GM18868 (cell line): Measurements from ENCODE around the gene ZNF687.
A peak's percentile ranks its signal among the peaks of the same experiment; 100 is the strongest.

ENCODE experiments used
- ATAC-seq: cut with Tn5 transposase; IDR thresholded peaks from one replicate; pipeline ENCODE4 v1.9.1; 2021; ENCODE audit warnings: mild to moderate bottlenecking, moderate library complexity; ENCODE audit not compliant: unreplicated experiment

The ZNF687 gene

GRCh38 chr1:151311589-151312331 is 29.7 kb downstream of the ZNF687 start:
- ATAC-seq: no peak

DNA sequence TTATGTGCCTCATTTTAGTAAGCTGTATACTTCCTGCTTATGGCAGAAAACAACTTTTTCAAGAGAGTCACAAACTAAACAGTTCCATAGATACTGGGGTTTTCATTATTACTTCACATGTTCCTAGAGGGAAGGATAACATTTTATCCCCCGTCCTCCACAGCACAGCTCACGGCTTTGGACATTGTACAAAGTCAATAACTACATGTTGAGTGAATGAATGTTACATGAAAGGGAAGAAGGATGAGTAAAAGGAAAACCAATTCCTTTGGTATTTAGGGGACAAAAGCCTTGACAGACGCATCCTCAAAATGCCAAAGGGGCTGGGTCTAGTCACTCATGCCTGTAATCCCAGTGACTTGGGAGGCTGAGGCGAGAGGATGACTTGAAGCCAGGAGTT is 30.3 kb downstream of the ZNF687 start:
- no peak for ATAC-seq

DNA sequence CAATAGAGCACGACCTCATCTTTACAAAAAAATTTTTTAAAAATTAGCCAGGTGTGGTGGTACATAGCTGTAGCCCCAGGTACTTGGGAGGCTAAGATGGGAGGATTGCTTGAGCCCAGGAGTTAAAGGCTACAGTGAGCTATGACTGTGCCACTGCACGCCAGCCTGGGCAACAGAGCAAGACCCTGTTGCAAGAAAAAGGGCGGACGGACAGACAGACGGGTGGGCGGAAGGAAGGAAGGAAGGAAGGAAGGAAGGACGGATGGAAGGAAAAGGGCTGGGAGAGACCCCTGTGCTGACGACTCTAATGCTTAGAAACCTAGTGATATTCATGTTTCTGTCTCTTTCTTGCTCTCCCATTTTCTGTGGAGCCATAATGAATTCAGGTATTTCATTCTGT is 30.7 kb downstream of the ZNF687 start:
- ATAC-seq: no peak

DNA sequence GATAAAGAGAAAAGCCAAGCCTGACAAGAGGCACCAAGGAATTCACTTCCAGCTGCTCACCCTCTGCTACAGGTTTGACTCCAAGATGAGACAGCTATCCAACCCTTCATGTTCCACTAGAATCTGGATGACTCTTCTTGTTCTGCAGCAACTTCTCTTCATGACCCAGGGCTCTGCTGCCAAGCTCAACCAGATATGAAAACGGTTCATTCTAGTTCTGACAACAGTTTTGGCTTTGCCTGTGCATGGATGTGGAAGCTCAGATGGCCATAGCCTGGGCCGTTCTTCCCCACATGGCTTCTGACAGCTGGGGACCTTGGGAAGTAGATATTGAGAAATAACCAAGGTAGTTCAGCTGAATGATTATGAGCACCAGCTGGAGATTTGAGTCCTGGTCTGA is 31.4 kb downstream of the ZNF687 start:
- no peak for ATAC-seq

DNA sequence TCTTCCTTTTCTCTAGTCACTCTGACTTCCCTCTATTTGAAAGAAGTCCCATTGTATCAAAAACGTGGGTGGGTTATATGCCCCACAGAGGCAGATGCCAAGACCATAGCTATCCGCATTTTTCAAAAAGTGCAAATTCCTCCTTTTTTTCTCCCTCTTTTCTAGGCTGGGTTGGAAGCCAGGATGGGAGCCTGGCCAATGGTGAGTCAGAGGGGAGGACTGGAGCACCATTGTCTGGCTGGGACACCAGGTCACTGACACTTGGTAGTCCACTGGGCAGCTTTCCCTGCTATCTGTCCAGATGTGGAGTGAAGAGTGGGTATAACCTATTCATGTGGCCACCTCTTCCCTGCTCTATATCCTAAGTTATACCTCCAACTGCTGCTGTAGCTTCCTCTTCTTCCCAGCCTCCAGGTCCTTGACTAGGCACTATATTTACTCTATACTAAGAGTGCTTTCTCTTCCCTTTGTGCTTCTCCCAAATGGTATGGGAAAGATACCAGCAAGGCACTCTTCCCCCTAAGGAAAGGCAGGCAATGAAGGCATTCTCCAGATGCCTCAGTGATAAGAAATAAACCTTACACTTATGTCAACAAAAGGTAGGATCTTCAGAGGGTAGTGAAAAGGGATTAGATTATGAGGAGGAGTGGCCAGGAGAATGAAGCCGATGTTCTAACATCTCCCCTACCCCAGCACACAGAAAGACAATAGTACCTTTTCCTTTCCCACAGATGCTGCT is 32.2 kb downstream of the ZNF687 start:
- ATAC-seq: no peak

GRCh38 chr1:151315565-151316235 is 33.6 kb downstream of the ZNF687 start:
- no peak for ATAC-seq

DNA sequence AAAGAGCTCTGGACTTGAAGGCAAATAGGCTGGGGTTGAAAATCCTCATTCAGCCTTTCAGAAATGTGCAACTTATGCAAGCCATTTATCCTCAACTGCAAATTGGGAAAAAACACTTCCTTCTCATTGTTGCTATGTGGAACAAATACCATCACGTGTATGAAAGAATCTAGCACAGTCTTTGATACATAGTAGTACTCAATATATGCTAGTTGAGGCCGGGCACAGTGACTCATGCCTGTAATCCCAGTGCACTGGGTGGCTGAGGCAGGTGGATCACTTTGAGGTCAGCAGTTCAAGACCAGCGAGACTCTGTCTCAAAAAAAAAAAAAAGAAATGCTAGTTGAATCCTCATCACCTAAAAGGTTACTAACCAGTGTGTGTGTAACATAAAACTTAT is 36.9 kb downstream of the ZNF687 start:
- no peak for ATAC-seq

- ATAC-seq: no peak
Observed at GRCh38 chr1:151324390-151324930, 42.4 kb downstream of the ZNF687 start.

DNA sequence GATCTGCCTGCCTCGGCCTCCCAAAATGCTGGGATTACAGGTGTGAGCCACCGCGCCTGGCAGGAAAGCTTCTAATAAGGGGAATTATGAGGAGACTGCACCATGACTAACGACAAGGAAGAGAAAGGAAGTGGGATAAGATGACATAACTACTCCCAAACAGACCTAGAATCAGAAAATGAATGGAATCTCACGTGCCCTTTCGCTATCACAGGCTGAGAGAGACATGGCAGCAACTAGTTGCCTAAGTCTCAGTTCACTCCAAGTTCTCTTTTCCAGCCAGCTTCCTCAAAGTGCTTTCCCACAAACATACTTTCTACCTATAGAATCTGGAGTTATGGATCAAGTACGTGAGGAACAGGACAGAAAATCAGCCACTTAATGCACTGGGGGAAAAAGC is 43.1 kb downstream of the ZNF687 start:
- ATAC-seq: no peak

- ATAC-seq: no peak
Observed at GRCh38 chr1:151325646-151326429, 43.7 kb downstream of the ZNF687 start.

GRCh38 chr1:151326619-151327222 is 44.6 kb downstream of the ZNF687 start:
- ATAC-seq: peak; percentile 63

DNA sequence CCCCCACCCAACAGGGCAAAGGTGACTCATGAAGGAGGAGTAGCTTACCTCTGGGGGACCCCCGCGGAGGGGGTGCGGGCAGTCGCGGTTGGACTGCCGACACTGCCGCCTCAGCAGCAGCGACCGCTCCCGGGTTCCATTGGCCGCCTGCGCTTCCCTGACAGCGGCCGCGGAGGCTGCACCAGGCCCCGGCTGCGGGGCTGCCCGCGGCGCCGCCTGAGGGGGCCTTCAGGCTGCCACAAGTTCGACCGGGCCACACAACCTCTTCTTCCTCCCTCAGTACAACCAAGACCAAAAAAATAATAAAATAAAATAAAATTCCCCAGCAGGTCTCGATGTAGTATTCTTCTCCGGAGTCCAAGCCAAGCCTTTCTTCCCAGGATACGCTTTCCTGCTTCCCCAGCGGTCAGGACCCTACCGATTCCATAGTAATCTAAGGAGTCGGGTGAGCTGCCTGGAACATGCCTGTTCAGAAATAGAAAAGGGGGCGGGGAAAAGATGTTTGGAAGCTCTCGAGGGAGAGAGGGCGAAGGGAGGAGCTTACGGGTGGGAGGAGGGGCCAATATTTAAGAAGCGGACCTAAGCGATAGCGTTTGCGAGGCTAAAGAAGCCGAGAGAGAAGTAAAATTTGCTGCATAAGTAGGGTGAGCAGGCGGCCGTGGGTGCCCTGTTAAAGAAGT is 45.3 kb downstream of the ZNF687 start, which contains the start of gene PI4KB:
TSS of gene PI4KB (minus strand) at position 194 of the 680 bp plus-strand sequence. CDS start 10,935 bp downstream, outside the sequence.
- peak; percentile 76 for ATAC-seq

DNA sequence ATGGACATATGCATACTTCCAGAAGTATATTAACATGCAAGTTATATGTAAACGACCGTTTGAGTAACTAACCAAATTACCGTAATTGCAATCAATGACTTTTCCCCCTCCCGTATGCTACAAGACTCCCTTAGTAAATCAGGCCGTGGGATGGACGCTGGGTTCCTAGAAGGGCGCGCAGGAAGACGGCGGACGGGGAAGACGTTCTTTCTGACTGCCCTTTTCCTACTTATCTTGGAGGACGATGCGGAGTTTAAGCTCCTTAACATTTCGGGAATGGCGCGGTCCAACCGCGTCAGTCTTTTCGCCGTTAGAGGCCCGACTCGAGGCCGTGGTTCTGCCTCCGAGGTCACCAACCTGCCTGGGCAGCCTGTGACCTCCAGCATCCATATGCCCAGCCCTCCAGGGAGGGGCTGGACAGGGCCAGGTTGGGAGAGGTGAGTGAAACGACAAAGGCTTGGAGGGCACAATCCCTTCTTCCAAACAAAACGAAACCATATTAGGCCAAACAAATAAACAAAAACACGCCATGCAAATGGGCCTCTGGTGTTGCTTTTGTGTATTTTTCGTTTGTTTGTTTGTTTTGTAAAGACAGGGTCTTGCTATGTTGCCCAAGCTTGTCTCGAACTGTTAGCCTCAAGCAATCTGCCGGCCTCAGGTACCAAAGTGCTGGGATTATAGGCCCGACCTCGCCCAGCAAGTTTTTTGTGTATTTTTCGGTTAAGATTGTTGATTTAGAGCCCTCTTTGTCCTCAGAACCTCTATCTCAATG is 46.0 kb downstream of the ZNF687 start:
- no peak for ATAC-seq

GRCh38 chr1:151334822-151335221 is 52.7 kb downstream of the ZNF687 start:
- no peak for ATAC-seq

DNA sequence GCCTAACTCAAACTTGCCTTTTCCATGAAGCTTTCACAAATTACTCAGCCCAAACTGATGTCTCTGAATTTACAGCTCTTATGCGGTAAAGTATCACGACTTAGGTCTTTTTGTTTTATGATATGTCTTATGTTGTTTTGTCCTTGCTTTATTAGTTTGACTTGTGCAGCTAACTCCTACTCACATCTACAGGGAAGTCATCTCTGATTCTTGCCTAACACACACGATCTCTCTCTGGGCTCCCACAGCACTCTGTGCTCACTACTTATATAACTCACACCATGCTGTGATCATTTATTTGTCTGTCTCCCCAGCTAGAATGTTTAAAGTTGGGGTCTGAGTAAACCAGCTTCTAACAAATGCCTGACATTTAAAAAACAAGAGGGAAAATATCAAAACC is 54.5 kb downstream of the ZNF687 start:
- ATAC-seq: no peak

DNA sequence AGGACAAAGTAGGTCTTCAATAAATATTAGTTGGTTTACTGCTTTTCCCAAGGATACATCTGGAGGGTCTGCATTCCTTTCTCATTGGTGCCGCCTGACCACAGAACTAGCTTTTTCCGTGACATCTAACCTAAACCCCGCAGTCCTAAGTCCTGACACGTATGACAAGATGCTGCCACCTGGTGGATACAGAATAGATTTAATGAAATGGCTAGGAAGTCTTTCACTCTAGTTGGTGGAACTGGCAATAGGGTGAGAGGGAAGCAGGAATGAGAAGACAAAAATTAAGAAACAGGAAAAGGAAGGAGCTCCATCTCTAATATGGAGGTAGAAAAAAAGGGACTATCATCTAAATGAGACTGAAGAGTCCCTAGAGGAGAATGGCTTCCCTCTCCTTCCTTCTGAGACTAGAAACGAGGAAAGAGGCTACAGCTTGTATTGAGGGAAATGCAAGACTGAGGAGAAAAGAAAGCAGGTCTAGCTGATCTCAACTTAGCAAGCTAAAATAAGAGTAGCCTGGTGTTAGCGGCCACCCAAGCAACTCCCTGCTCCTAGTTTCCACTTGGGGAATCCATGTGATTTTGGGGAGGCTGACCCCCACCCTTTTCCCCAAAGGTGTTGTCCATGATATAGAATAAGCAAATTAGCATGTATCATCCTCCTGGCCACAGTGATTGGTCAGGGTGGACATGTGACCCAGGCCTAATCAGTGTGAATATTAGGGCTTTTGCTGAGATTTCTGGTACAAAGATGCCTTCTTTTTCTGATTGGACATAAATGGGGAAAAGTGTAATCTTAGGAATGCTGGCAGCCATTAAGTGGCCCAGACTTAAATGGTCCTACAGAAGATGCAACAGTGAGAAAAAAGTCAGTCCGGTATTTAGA is 59.0 kb downstream of the ZNF687 start:
- peak; percentile 56 for ATAC-seq
